ENCODE measurements around the gene HIVEP3.

Gene HIVEP3

GRCh38 chr1:41466146-41466545, 452.6 kb downstream of the HIVEP3 start:
- H3K4me3 ChIP-seq (ENCODE audit: low read depth, low read length), result no peak overlapping the region
- TF ChIP-seq CTCF (IDR thresholded peaks at IDR 0.05; ENCODE audit: low read depth, low read length), result no peak

GRCh38 chr1:41465741-41466140, 453.0 kb downstream of the HIVEP3 start:
- H3K4me3 ChIP-seq (ENCODE audit: low read depth, low read length), result no peak overlapping the region
- no peak for TF ChIP-seq CTCF (IDR thresholded peaks at IDR 0.05; ENCODE audit: low read depth, low read length)

- TF ChIP-seq CTCF (IDR thresholded peaks at IDR 0.05; ENCODE audit: low read depth, low read length), result no peak
- H3K4me3 ChIP-seq (ENCODE audit: low read depth, low read length), result no peak overlapping the region
These were observed 453.8 kb downstream of the HIVEP3 start for GRCh38 chr1:41464885-41465284.

- no peak for TF ChIP-seq CTCF (IDR thresholded peaks at IDR 0.05; ENCODE audit: low read depth, low read length)
- no peak overlapping the region for H3K4me3 ChIP-seq (ENCODE audit: low read depth, low read length)
These were observed 455.2 kb downstream of the HIVEP3 start for GRCh38 chr1:41463516-41463915.

GRCh38 chr1:41462680-41463004, 456.1 kb downstream of the HIVEP3 start:
- H3K4me3 ChIP-seq (ENCODE audit: low read depth, low read length), result no peak overlapping the region
- no peak for TF ChIP-seq CTCF (IDR thresholded peaks at IDR 0.05; ENCODE audit: low read depth, low read length)

GRCh38 chr1:41461790-41462679, 456.7 kb downstream of the HIVEP3 start:
- no peak overlapping the region for H3K4me3 ChIP-seq (ENCODE audit: low read depth, low read length)
- TF ChIP-seq CTCF (IDR thresholded peaks at IDR 0.05; ENCODE audit: low read depth, low read length), result no peak

GRCh38 chr1:41456847-41457540, 461.7 kb downstream of the HIVEP3 start:
- no peak for TF ChIP-seq CTCF (IDR thresholded peaks at IDR 0.05; ENCODE audit: low read depth, low read length)
- H3K4me3 ChIP-seq (ENCODE audit: low read depth, low read length), result no peak overlapping the region

All from WI38 (cell line).